Endothelial cell of umbilical vein (primary cell): ENCODE data around the gene ASPHD2. TPM values are rescaled to one million over a fixed set of nuclear protein-coding genes. Genes with fewer than 3 reads are reported as not detected.

Source experiments
- BruUV-seq: library from RNA; stranded (reverse); fragments of 400-500 nt; replicated peaks from 2 replicates; lab custom pipeline; 2021; lab: Mats Ljungman, UMichigan
- CTCF ChIA-PET: fragments of 300-600, 350-600 bp; sonication (Branson Sonifier 250); formaldehyde crosslinking; loops from one replicate; lab custom pipeline; 2021; ENCODE audit warnings: antibody characterized with exemption, inconsistent platforms; lab: Charles Lee
- POLR2A ChIA-PET: fragments of 300-600, 350-600 bp; sonication (Branson Sonifier 250); formaldehyde crosslinking; loops from one replicate; lab custom pipeline; 2021; ENCODE audit warnings: antibody characterized with exemption, inconsistent platforms; lab: Charles Lee
- DNase-seq: peaks from one replicate; pipeline ENCODE4 v3.0.0-alpha.2; 2011; ENCODE audit warnings: low read depth, low spot score
- FAIRE-seq: peaks from 2 replicates; lab custom pipeline; 2011; peaks lifted over from hg19 to GRCh38; lab: Jason Lieb, UNC
- H2AFZ ChIP-seq: 2 replicates; pipeline ENCODE4 v1.6.0; 2012; ENCODE audit warnings: low read depth, low read length, control low read depth, inconsistent platforms
- H3K27ac ChIP-seq: 2 replicates; pipeline ENCODE4 v1.5.1; 2011; ENCODE audit warnings: low read depth, mild to moderate bottlenecking, control low read depth, low read length, moderate library complexity; ENCODE audit not compliant: insufficient read depth
- H3K27me3 ChIP-seq, 2 experiments: 2 replicates each; pipeline versions ENCODE4 v1.6.0 to v1.6.1; 2011; ENCODE audit warnings: low read length in 2 of 2, mixed read lengths in 1 of 2; ENCODE audit not compliant: control insufficient read depth in 2 of 2, insufficient read depth in 2 of 2
- H3K36me3 ChIP-seq, 2 experiments: 2 replicates in 1 of 2; 3 replicates in 1 of 2; pipeline ENCODE4 v1.5.1; 2011; ENCODE audit warnings: low read length in 2 of 2, mild to moderate bottlenecking in 1 of 2, moderate library complexity in 1 of 2; ENCODE audit not compliant: control insufficient read depth in 2 of 2, insufficient read depth in 2 of 2; ENCODE audit errors: extremely low read depth in 1 of 2
- H3K4me1 ChIP-seq: 3 replicates; pipeline ENCODE4 v1.5.1; 2011; ENCODE audit warnings: mild to moderate bottlenecking, low read length; ENCODE audit not compliant: control insufficient read depth, insufficient read depth; ENCODE audit errors: extremely low read depth
- H3K4me2 ChIP-seq: 2 replicates; pipeline ENCODE4 v1.6.1; 2011; ENCODE audit warnings: low read length, control low read depth, mixed read lengths; ENCODE audit not compliant: insufficient read depth
- H3K4me3 ChIP-seq, 3 experiments: fragments of 200-600 bp in 1 of 3; sonication (generic), shearing (Covaris generic) in 1 of 3; replicated peaks in 1 of 3; 2 replicates each; pipeline ENCODE4 v1.5.1; 2011 to 2016; ENCODE audit warnings: control low read depth in 3 of 3, low read length in 3 of 3, mild to moderate bottlenecking in 2 of 3, inconsistent platforms in 1 of 3, low read depth in 1 of 3, moderate library complexity in 1 of 3; ENCODE audit not compliant: insufficient read depth in 1 of 3
- H3K79me2 ChIP-seq: 2 replicates; pipeline ENCODE4 v1.6.0; 2012; ENCODE audit warnings: low read length, inconsistent platforms; ENCODE audit not compliant: control insufficient read depth, insufficient read depth
- H3K9ac ChIP-seq: replicated peaks from 2 replicates; pipeline ENCODE3; 2011; ENCODE audit warnings: low read length, control low read depth; ENCODE audit not compliant: insufficient read depth; ENCODE audit errors: extremely low read depth
- H3K9me1 ChIP-seq: replicated peaks from 3 replicates; pipeline ENCODE4 v1.6.0; 2011; ENCODE audit warnings: mild to moderate bottlenecking, low read length; ENCODE audit not compliant: control insufficient read depth, insufficient read depth; ENCODE audit errors: extremely low read depth
- H3K9me3 ChIP-seq: replicated peaks from 2 replicates; pipeline ENCODE4 v1.5.1; 2012; ENCODE audit warnings: low read length, inconsistent platforms; ENCODE audit not compliant: control insufficient read depth, insufficient read depth
- H4K20me1 ChIP-seq: replicated peaks from 2 replicates; pipeline ENCODE3; 2011; ENCODE audit warnings: mild to moderate bottlenecking, low read length; ENCODE audit not compliant: control insufficient read depth, insufficient read depth; ENCODE audit errors: extremely low read depth
- CTCF ChIP-seq, 2 donors: IDR thresholded peaks; 1 replicate in 1 of 2; 2 replicates in 1 of 2; pipeline ENCODE4 v1.5.1; 2011; ENCODE audit warnings: low read length in 2 of 2, mild to moderate bottlenecking in 2 of 2, moderate library complexity in 2 of 2, control low read depth in 1 of 2, inconsistent platforms in 1 of 2, low read depth in 1 of 2; ENCODE audit not compliant: insufficient read depth in 1 of 2; ENCODE audit errors: extremely low read depth in 1 of 2
- EZH2 ChIP-seq: IDR thresholded peaks from 2 replicates; pipeline ENCODE4 v1.6.1; 2012; ENCODE audit warnings: borderline replicate concordance, low read depth, mild to moderate bottlenecking, moderate library complexity, low read length, inconsistent platforms; ENCODE audit not compliant: severe bottlenecking
- FOS ChIP-seq: IDR thresholded peaks from 2 replicates; pipeline ENCODE4 v1.6.1; 2011; ENCODE audit warnings: mild to moderate bottlenecking, low read length, moderate library complexity, borderline replicate concordance; ENCODE audit not compliant: insufficient read depth
- GATA2 ChIP-seq: IDR thresholded peaks from 2 replicates; pipeline ENCODE4 v1.7.0; 2011; ENCODE audit warnings: low read depth, mild to moderate bottlenecking, moderate library complexity, mixed read lengths, low read length; ENCODE audit not compliant: insufficient read length, insufficient read depth
- JUN ChIP-seq: IDR thresholded peaks from 2 replicates; pipeline ENCODE4 v1.6.1; 2011; ENCODE audit warnings: borderline replicate concordance, low read depth; ENCODE audit not compliant: insufficient read length, insufficient read depth
- MAX ChIP-seq: IDR thresholded peaks from 2 replicates; pipeline ENCODE4 v1.6.1; 2011; ENCODE audit not compliant: insufficient read depth, insufficient read length
- MYC ChIP-seq: IDR thresholded peaks from one replicate; pipeline ENCODE4 v1.6.1; 2011; ENCODE audit warnings: mild to moderate bottlenecking, low read depth, low read length
- POLR2A ChIP-seq: IDR thresholded peaks from 2 replicates; pipeline ENCODE4 v1.6.1; 2012; ENCODE audit warnings: low read depth, mild to moderate bottlenecking, control low read depth, low read length
- POLR2AphosphoS5 ChIP-seq: IDR thresholded peaks from 2 replicates; pipeline ENCODE4 v1.6.1; 2012; ENCODE audit warnings: low read depth, mild to moderate bottlenecking, control low read depth, low read length, moderate library complexity; ENCODE audit not compliant: insufficient read depth
- dilution Hi-C: fragments of 300-500 bp; cut with MboI; formaldehyde crosslinking; loops from one replicate; pipeline ENCODE4 v1.15.0; 2019; ENCODE audit warnings: low sequenced_read_pairs; ENCODE audit not compliant: extremely low pct_ligation_motif_present
- intact Hi-C: fragments of 100-400 bp; cut with micrococcal nuclease; formaldehyde crosslinking; loops from one replicate; pipeline ENCODE4 v1.10.0; 2022
- polyA plus RNA-seq, 4 experiments: library from polyadenylated mRNA; depleted of rRNA in 3 of 4; stranded (reverse) in 3 of 4; unstranded in 1 of 4; fragments of >200 nt; gene quantifications; 2 replicates each; pipeline versions ENCODE4 v1.2.1 to v1.2.3, GENCODE V29; 2011 to 2012; ENCODE audit warnings: missing spikeins in 1 of 4
- total RNA-seq: library from RNA; stranded (reverse); gene quantifications from 2 replicates; pipeline ENCODE4 v1.2.3, GENCODE V29; 2021

ASPHD2 gene
- total and polyA plus RNA-seq, 2 donors (not counting 3 experiments of a cell fraction or from before 2014, with no cell fraction given): 4.8 to 5.5 TPM

GRCh38 chr22:26462051-26462450 lies 33.0 kb downstream of the ASPHD2 start:
- ChIA-PET POLR2A (no interaction called here), CTCF (interaction anchor here (0.7 to 10.0 kb wide), 15 partner anchors 9 to 203 kb away, joined by 3 to 148 read pairs (median 4); partner anchors contain the start of gene ASPHD2)
- Histone ChIP-seq H3K36me3 (peaks cover 13 to 33% of the 10 kb centered on the region in 2 experiments), H3K27me3 (no peaks in the 10 kb centered on the region), H3K9me1 (no peaks in the 10 kb centered on the region), H4K20me1 (no peaks in the 10 kb centered on the region), H3K4me1 (peaks cover 13% of the 10 kb centered on the region), H3K9ac (no peak overlapping the region), H3K27ac (no peak overlapping the region), H2AFZ (no peak overlapping the region), H3K4me2 (no peak overlapping the region), H3K79me2 (no peaks in the 10 kb centered on the region), H3K4me3 (no peak overlapping the region), H3K9me3 (no peaks in the 10 kb centered on the region)
- FAIRE-seq (no peak), DNase-seq (no peak)
- dilution Hi-C loops (no loop called here), intact Hi-C loops (loop anchor here (5.0 kb wide), 1 partner anchor 35 kb away; the partner anchor contains the start of gene ASPHD2)
- no TSS peak for BruUV-seq
- TF ChIP-seq JUN: no peak

- no peaks in the 10 kb centered on the region for H3K79me2 ChIP-seq
- H3K9ac ChIP-seq: no peak overlapping the region
- H2AFZ ChIP-seq: no peak overlapping the region
- no peak for DNase-seq
- peaks cover 13% of the 10 kb centered on the region for H3K4me1 ChIP-seq
- peaks cover 10 to 31% of the 10 kb centered on the region in 2 experiments for H3K36me3 ChIP-seq
- FAIRE-seq: no peak
- no peaks in the 10 kb centered on the region for H3K9me3 ChIP-seq
- H3K27me3 ChIP-seq: no peaks in the 10 kb centered on the region
- H3K9me1 ChIP-seq: no peaks in the 10 kb centered on the region
- dilution Hi-C loops (no loop called here), intact Hi-C loops (loop anchor here (5.0 kb wide), 1 partner anchor 35 kb away; the partner anchor contains the start of gene ASPHD2)
- no peak overlapping the region for H3K27ac ChIP-seq
- CTCF ChIA-PET: interaction anchor here (0.7 to 10.0 kb wide), 9 partner anchors 14 to 203 kb away, joined by 3 to 148 read pairs (median 5); no protein-coding TSS in a partner anchor
- H3K4me3 ChIP-seq: no peak overlapping the region
- TF ChIP-seq POLR2AphosphoS5: no peak
- no peak for TF ChIP-seq CTCF (IDR thresholded peaks at IDR 0.05; ENCODE audit: extremely low read depth in 1 of 2, insufficient read depth in 1 of 2, low read depth in 1 of 2, low read length in 2 of 2)
- TF ChIP-seq FOS: no peak
- no peak for TF ChIP-seq MYC
- no peak for TF ChIP-seq GATA2
- no peak for TF ChIP-seq MAX
- no peak for TF ChIP-seq JUN
- no peak for TF ChIP-seq EZH2
- no peak for TF ChIP-seq POLR2A
- H3K4me2 ChIP-seq: no peak overlapping the region
- no peaks in the 10 kb centered on the region for H4K20me1 ChIP-seq
- POLR2A ChIA-PET: no interaction called here
- no TSS peak for BruUV-seq
These were observed 33.6 kb downstream of the ASPHD2 start for GRCh38 chr22:26462641-26463040.
